ENCODE measurements around the gene MED23.

MED23 gene

DNA sequence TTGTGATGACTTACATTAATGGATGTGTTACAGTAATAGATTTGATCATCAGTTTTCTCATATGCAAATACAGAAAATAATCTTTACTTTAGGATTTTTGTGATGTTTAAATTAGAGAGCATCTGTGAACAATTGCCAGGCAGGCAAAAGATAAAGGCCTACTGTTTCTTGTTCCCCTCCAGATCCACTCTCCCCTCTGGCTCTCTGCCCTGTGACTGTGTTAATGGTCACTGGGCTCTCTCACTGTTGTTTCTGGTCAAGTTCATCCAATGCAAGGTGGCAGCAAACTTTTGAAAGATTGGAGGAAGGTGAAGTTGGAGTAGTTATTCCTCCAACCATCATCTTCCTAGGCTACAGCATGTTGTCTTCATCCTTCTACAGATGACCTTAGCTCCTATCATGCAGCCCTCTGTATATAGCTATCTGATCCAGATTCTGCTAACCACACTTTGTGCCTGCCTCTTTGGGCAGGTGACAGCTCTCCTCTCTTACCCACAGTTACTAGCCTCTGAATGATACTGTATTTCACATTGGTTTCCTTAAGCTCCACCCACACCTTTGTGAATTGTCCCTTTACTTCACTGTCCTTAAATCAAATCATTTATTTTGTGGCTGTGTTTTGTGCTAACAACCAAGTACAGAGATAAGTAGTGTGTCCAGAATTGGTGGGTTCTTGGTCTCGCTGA lies 103.9 kb downstream of the MED23 start:
- in situ Hi-C loops (cut with MboI; ENCODE audit: low sequenced_read_pairs) = no loop called here

Data from HL-60/S4 (cell line).